Immature natural killer cell (primary cell): Measurements from ENCODE around the gene CCDC3. TPM values are rescaled to one million over a fixed set of nuclear protein-coding genes. Genes with fewer than 3 reads are reported as not detected.
"Not testable (repeated sequence)": the region's sequence is repeated elsewhere in the genome, so short reads cannot be mapped to it uniquely, and the experiment has no call there.

Experiments
- DNase-seq, 3 donors: peaks; one replicate each; pipeline ENCODE4 v3.0.0; 2022; ENCODE audit warnings: mixed read lengths in 1 of 3
- H3K27ac Mint-ChIP-seq, 6 donors: one replicate each; pipeline ENCODE4 v1.8.0; 2020; ENCODE audit warnings: mixed read lengths in 6 of 6, mild to moderate bottlenecking in 5 of 6, inconsistent platforms in 4 of 6, moderate library complexity in 3 of 6
- H3K27me3 Mint-ChIP-seq, 3 donors: one replicate each; pipeline ENCODE4 v1.8.0; 2020 to 2021; ENCODE audit warnings: low read depth in 3 of 3, mild to moderate bottlenecking in 3 of 3, mixed read lengths in 3 of 3, moderate library complexity in 3 of 3, inconsistent platforms in 1 of 3
- H3K36me3 Mint-ChIP-seq, 3 donors: one replicate each; pipeline ENCODE4 v1.8.0; 2020; ENCODE audit warnings: mixed read lengths in 3 of 3, inconsistent platforms in 2 of 3, mild to moderate bottlenecking in 2 of 3
- H3K4me1 Mint-ChIP-seq, 2 donors: one replicate each; pipeline ENCODE4 v1.8.0; 2020; ENCODE audit warnings: inconsistent platforms in 2 of 2, mild to moderate bottlenecking in 2 of 2, mixed read lengths in 2 of 2, moderate library complexity in 1 of 2
- H3K4me3 Mint-ChIP-seq, 5 donors: one replicate each; pipeline ENCODE4 v1.8.0; 2020; ENCODE audit warnings: mild to moderate bottlenecking in 5 of 5, mixed read lengths in 5 of 5, inconsistent platforms in 3 of 5, moderate library complexity in 3 of 5
- H3K9me3 Mint-ChIP-seq, 6 donors: one replicate each; pipeline ENCODE4 v1.8.0; 2020; ENCODE audit warnings: mild to moderate bottlenecking in 6 of 6, mixed read lengths in 6 of 6, inconsistent platforms in 4 of 6, moderate library complexity in 3 of 6
- polyA plus RNA-seq, 3 donors: library from polyadenylated mRNA; unstranded; fragments of 300-500 nt; fragmentation: Illumina TruSeq; gene quantifications; one replicate each; pipeline ENCODE4 v1.2.3, GENCODE V29; 2021

The CCDC3 gene
- polyA plus RNA-seq, 3 donors from 2014 or later: not detected

DNA sequence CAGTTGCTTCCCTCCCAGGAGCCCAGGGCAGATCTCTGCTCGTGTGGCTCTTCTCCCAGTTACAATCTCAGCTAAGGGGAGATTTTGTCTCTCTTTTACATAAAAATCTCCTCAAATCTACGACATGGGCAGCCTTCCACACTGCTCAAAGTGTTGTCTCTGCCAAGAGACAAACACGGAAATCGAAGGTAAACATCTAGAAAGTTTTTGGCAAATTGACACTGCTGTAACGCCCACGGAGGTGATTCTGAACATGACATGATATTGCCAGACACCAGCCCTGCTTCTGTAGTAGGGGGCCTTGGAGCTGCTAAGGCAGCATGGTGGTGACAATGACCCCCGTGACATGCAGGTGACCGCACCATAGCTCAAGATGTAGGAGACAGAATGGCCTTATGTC is 128.3 kb downstream of the CCDC3 start:
- H3K27ac Mint-ChIP-seq: no peak overlapping the region
- no peak for DNase-seq
- H3K4me3 Mint-ChIP-seq: no peak overlapping the region
- H3K27me3 Mint-ChIP-seq: peaks cover 1 to 20% (median 3%) of the 10 kb centered on the region in 3 donors
- no peaks in the 10 kb centered on the region for H3K9me3 Mint-ChIP-seq
- no peaks in the 10 kb centered on the region for H3K36me3 Mint-ChIP-seq
- no peaks in the 10 kb centered on the region for H3K4me1 Mint-ChIP-seq

DNA sequence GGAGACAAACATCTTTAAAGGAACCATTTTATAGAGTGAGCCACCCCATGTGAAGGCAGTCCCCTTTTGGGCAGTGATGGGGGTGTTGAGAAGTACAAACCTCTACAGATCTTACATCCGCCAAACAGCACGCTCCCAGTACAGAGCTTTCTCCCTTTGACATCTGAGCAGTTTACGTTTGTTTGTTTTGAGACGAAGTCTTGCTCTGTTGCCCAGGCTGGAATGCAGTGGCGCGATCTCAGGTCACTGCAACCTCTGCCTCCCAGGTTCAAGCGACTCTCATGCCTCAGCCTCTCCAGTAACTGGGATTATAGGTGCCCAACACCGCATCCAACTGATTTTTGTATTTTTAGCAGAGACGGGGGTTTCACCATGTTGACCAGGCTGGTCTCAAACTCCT is 128.9 kb downstream of the CCDC3 start:
- Mint-ChIP-seq H3K4me3 (no peak overlapping the region), H3K27me3 (peaks cover 1 to 20% (median 3%) of the 10 kb centered on the region in 3 donors), H3K9me3 (no peaks in the 10 kb centered on the region), H3K36me3 (no peaks in the 10 kb centered on the region), H3K27ac (no peak overlapping the region), H3K4me1 (no peaks in the 10 kb centered on the region)
- no peak for DNase-seq

GRCh38 chr10:12869427-12869826 is 132.1 kb downstream of the CCDC3 start:
- no peak for DNase-seq
- peaks cover 3 to 14% (median 3%) of the 10 kb centered on the region in 3 donors for H3K27me3 Mint-ChIP-seq
- no peak overlapping the region for H3K27ac Mint-ChIP-seq
- H3K9me3 Mint-ChIP-seq: no peaks in the 10 kb centered on the region
- no peak overlapping the region for H3K4me3 Mint-ChIP-seq
- no peaks in the 10 kb centered on the region for H3K36me3 Mint-ChIP-seq
- no peaks in the 10 kb centered on the region for H3K4me1 Mint-ChIP-seq

GRCh38 chr10:12868229-12868628 is 133.3 kb downstream of the CCDC3 start:
- DNase-seq: no peak
- Mint-ChIP-seq H3K36me3 (no peaks in the 10 kb centered on the region), H3K4me3 (no peak overlapping the region), H3K4me1 (no peaks in the 10 kb centered on the region), H3K27ac (no peak overlapping the region), H3K27me3 (peaks cover 1 to 9% (median 3%) of the 10 kb centered on the region in 3 donors), H3K9me3 (no peaks in the 10 kb centered on the region)

GRCh38 chr10:12865515-12865914 is 136.0 kb downstream of the CCDC3 start:
- H3K27ac Mint-ChIP-seq, H3K9me3 Mint-ChIP-seq, H3K4me3 Mint-ChIP-seq, H3K4me1 Mint-ChIP-seq, DNase-seq, H3K36me3 Mint-ChIP-seq, H3K27me3 Mint-ChIP-seq: not testable (repeated sequence)

DNA sequence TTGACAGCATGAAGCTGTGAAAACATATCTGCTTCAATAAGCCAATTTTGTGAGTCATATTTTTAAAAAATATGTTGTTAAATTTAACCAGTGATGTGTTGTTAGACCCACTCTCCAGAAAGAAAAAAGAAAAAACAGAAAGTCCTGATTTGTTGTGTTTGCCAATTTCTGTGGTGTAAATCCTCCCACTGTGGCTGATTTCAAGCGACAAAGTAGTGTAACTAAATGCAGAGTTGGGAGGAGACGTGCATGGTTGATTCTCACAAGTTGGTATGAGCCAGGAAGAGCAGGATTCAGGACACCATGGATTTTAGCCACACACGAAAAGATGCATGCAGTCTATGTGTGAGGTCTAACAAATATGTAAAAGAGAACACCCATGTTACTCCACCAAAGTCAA is 139.1 kb downstream of the CCDC3 start:
- no peak overlapping the region for H3K27ac Mint-ChIP-seq
- H3K4me1 Mint-ChIP-seq: no peaks in the 10 kb centered on the region
- peaks cover 0 to 5% (median 5%) of the 10 kb centered on the region in 3 donors for H3K27me3 Mint-ChIP-seq
- no peak overlapping the region for H3K4me3 Mint-ChIP-seq
- DNase-seq: no peak
- no peaks in the 10 kb centered on the region for H3K36me3 Mint-ChIP-seq
- H3K9me3 Mint-ChIP-seq: peaks cover 0 to 3% (median 0%) of the 10 kb centered on the region in 6 donors

DNA sequence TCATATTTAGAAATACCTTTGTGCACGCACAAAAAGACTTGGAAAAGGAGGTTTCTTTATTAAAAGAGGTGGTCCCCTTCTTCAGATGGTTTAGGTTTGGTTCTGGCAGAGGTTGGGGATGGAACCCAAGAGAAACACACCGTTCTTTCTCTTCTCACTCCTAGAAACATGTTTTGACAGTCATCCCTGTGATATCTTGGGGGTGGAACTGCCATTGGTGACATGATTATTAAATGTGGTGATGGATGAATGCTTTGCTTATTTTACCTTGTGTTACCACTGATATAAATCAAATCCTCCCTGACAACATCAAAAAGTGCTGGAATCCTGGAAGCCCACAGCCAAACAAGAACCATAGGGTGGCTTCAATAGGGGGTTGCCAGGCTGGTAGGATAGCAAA is 146.5 kb downstream of the CCDC3 start:
- H3K27ac Mint-ChIP-seq: no peak overlapping the region
- DNase-seq: no peak
- no peak overlapping the region for H3K4me3 Mint-ChIP-seq
- H3K4me1 Mint-ChIP-seq: no peaks in the 10 kb centered on the region
- H3K9me3 Mint-ChIP-seq: peaks cover 0 to 1% (median 0%) of the 10 kb centered on the region in 6 donors
- peaks cover 4 to 11% (median 9%) of the 10 kb centered on the region in 3 donors for H3K27me3 Mint-ChIP-seq
- H3K36me3 Mint-ChIP-seq: no peaks in the 10 kb centered on the region

- Mint-ChIP-seq H3K9me3 (peaks cover 0 to 1% (median 0%) of the 10 kb centered on the region in 6 donors), H3K27me3 (peaks cover 5 to 9% (median 8%) of the 10 kb centered on the region in 3 donors), H3K4me1 (no peaks in the 10 kb centered on the region), H3K36me3 (no peaks in the 10 kb centered on the region), H3K4me3 (no peak overlapping the region), H3K27ac (no peak overlapping the region)
- no peak for DNase-seq
Observed at GRCh38 chr10:12852687-12853086, 148.8 kb downstream of the CCDC3 start.

DNA sequence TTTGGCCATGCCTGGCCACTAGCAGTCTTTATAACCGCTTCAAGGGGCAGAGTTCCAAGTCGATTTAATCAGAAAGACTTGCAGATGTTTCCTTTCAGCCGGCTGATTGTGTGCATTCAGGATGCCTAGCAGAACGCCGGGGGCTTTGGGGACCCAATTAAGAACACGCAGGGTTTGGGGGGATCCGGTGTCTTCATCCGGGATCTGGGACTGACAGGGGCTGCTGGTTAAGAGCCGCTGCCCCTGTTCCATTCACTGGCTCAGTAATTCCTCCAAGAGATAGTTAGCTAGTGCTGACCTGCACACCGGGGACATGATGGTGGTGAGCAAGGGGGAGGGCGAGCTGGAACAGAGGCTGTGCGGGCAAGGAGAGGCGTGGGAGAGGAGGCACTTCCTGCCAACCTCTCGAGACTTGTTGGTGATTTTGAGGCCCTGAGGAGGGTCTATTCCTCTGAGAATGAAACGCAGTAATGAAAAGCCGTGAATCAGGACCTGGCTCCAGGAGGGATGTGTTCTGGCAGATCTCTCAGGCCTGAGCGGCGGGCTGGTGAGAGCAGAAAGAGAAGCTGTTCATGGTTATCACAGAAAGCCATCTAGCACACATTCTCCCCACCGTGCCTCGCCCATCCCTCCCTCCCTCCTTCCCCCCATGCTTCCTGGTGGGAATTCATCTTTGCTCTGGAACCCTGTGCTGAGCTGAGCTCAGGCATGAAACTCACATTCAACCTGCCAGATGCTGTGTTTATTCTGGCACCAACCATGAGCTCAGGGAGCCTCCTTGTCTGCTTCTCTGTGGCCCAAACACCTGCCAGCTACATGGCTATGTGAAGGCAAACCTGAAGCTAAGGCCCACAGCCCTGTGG is 152.0 kb downstream of the CCDC3 start:
- H3K27ac Mint-ChIP-seq: no peak overlapping the region
- peaks cover 7 to 9% (median 8%) of the 10 kb centered on the region in 3 donors for H3K27me3 Mint-ChIP-seq
- no peaks in the 10 kb centered on the region for H3K36me3 Mint-ChIP-seq
- H3K9me3 Mint-ChIP-seq: no peaks in the 10 kb centered on the region
- H3K4me3 Mint-ChIP-seq: no peak overlapping the region
- H3K4me1 Mint-ChIP-seq: no peaks in the 10 kb centered on the region
- DNase-seq: no peak

GRCh38 chr10:12848439-12849173 is 152.9 kb downstream of the CCDC3 start:
- DNase-seq: no peak
- H3K9me3 Mint-ChIP-seq: no peaks in the 10 kb centered on the region
- no peaks in the 10 kb centered on the region for H3K4me1 Mint-ChIP-seq
- no peaks in the 10 kb centered on the region for H3K36me3 Mint-ChIP-seq
- H3K27ac Mint-ChIP-seq: no peak overlapping the region
- H3K4me3 Mint-ChIP-seq: no peak overlapping the region
- H3K27me3 Mint-ChIP-seq: peaks cover 7 to 11% (median 8%) of the 10 kb centered on the region in 3 donors

GRCh38 chr10:12847361-12847975 is 154.0 kb downstream of the CCDC3 start:
- Mint-ChIP-seq H3K4me1 (no peaks in the 10 kb centered on the region), H3K36me3 (no peaks in the 10 kb centered on the region), H3K4me3 (no peak overlapping the region), H3K9me3 (no peaks in the 10 kb centered on the region), H3K27me3 (peaks cover 7 to 11% (median 7%) of the 10 kb centered on the region in 3 donors), H3K27ac (no peak overlapping the region)
- DNase-seq: no peak

- no peak overlapping the region for H3K27ac Mint-ChIP-seq
- no peaks in the 10 kb centered on the region for H3K4me1 Mint-ChIP-seq
- H3K36me3 Mint-ChIP-seq: no peaks in the 10 kb centered on the region
- no peak overlapping the region for H3K4me3 Mint-ChIP-seq
- peaks cover 4 to 11% (median 7%) of the 10 kb centered on the region in 3 donors for H3K27me3 Mint-ChIP-seq
- H3K9me3 Mint-ChIP-seq: no peaks in the 10 kb centered on the region
- no peak for DNase-seq
Observed at GRCh38 chr10:12846718-12847117, 154.8 kb downstream of the CCDC3 start.
